ENCODE data around the gene PCSK2. TPM values are rescaled to one million over a fixed set of nuclear protein-coding genes. Genes with fewer than 3 reads are reported as not detected.
A peak's percentile ranks its signal among the peaks of the same experiment; 100 is the strongest.

PCSK2 gene
- total and polyA plus RNA-seq, 2 experiments from 2014 or later: 1.3 to 3.8 TPM

DNA sequence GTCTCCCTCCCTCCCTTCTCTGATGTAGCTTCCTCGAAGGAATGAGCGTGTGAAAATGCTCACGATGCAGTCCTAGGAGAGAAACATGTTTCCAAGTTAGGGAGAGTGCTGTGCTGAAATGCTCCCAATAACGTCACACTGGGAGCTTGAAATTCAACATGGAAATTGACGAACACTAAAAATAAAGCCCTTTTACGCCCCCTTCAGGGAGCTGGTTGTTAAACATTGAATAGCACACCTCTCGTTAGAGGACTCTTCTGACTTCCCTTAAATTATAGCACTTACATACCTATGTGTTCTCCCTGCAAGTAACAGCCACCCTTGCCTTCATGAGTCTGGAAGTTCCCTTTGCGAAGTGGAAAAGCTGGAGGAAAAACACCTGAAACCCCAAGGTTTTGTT, 215.7 kb downstream of the PCSK2 start:
- no peaks in the 10 kb centered on the region for H3K27me3 ChIP-seq
- H3K4me1 ChIP-seq (ENCODE audit: insufficient read depth): peaks cover 8% of the 10 kb centered on the region
- H2AFZ ChIP-seq: no peak overlapping the region
- no peaks in the 10 kb centered on the region for H3K79me2 ChIP-seq
- no peak overlapping the region for H3K27ac ChIP-seq
- 39% methylated on average over 8 of the region's 8 CpGs for WGBS (ENCODE audit: low lambda C conversion rate, missing lambda C conversion rate)
- no peak for DNase-seq (ENCODE audit: low spot score)
- TF ChIP-seq, protein P1, sequence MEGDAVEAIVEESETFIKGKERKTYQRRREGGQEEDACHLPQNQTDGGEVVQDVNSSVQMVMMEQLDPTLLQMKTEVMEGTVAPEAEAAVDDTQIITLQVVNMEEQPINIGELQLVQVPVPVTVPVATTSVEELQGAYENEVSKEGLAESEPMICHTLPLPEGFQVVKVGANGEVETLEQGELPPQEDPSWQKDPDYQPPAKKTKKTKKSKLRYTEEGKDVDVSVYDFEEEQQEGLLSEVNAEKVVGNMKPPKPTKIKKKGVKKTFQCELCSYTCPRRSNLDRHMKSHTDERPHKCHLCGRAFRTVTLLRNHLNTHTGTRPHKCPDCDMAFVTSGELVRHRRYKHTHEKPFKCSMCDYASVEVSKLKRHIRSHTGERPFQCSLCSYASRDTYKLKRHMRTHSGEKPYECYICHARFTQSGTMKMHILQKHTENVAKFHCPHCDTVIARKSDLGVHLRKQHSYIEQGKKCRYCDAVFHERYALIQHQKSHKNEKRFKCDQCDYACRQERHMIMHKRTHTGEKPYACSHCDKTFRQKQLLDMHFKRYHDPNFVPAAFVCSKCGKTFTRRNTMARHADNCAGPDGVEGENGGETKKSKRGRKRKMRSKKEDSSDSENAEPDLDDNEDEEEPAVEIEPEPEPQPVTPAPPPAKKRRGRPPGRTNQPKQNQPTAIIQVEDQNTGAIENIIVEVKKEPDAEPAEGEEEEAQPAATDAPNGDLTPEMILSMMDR (IDR thresholded peaks at IDR 0.05; ENCODE audit: poor library complexity): peak; percentile 14
- TF ChIP-seq EZH2 (IDR thresholded peaks at IDR 0.05; ENCODE audit: borderline replicate concordance): no peak
- H3K4me3 ChIP-seq: no peak overlapping the region
- no peaks in the 10 kb centered on the region for H3K9me3 ChIP-seq (ENCODE audit: low read depth)
- no peaks in the 10 kb centered on the region for H3K36me3 ChIP-seq (replicated peaks; ENCODE audit: insufficient read depth, low read depth)
- no peaks in the 10 kb centered on the region for H3K9me2 ChIP-seq (replicated peaks; ENCODE audit: insufficient read depth)
- no peaks in the 10 kb centered on the region for H4K20me1 ChIP-seq (ENCODE audit: insufficient read depth, poor library complexity, severe bottlenecking)
- H3K4me2 ChIP-seq: no peak overlapping the region

DNA sequence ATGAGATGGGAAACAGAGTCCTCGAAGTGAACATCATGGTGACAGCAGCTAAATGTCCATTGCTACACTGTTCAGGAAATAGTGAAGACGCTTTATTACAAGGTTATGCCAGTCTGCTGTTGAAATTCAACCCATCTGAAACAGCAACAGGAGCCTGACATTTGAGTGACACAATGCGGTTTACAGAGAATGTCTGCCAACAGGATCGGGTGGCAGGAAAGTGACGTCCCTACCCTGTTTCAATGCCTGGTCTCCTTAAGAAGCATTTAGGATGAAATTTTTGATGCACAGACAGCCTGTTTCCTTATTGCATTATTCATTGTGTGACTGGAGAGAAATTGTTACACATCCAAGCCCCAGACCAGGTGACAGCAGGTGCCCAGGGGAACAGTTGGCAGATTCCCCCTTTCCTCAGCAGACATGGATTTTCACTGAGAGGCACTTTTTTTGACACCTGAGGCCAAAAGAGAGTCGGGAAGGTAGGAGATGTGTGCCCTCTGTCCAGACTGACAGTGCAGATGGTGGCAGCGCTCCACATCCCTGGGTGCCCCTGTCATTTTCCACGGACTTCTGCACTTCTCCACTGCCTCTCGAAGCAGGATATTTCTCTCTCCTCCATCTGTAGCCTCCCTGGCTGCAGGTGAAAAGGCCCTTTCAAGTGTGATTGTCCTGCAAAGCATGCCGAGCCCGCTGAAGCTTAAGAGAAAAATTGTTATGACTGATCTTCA, 216.5 kb downstream of the PCSK2 start:
- H3K36me3 ChIP-seq (replicated peaks; ENCODE audit: insufficient read depth, low read depth): no peaks in the 10 kb centered on the region
- H3K27ac ChIP-seq: peak overlapping the region; percentile 59
- H3K79me2 ChIP-seq: no peaks in the 10 kb centered on the region
- 72% methylated on average over 11 of the region's 11 CpGs for WGBS (ENCODE audit: low lambda C conversion rate, missing lambda C conversion rate)
- H2AFZ ChIP-seq: no peak overlapping the region
- H4K20me1 ChIP-seq (ENCODE audit: insufficient read depth, poor library complexity, severe bottlenecking): no peaks in the 10 kb centered on the region
- no peaks in the 10 kb centered on the region for H3K9me2 ChIP-seq (replicated peaks; ENCODE audit: insufficient read depth)
- no peak for TF ChIP-seq EZH2 (IDR thresholded peaks at IDR 0.05; ENCODE audit: borderline replicate concordance)
- TF ChIP-seq EZH2phosphoT487 (IDR thresholded peaks at IDR 0.05; ENCODE audit: low read depth, severe bottlenecking, unreplicated experiment): no peak
- TF ChIP-seq, protein P1 (IDR thresholded peaks at IDR 0.05; ENCODE audit: poor library complexity): no peak
- no peak overlapping the region for H3K4me3 ChIP-seq
- H3K27me3 ChIP-seq: no peaks in the 10 kb centered on the region
- DNase-seq (ENCODE audit: low spot score): no peak
- peak overlapping the region; percentile 56 for H3K4me2 ChIP-seq
- peaks cover 8% of the 10 kb centered on the region for H3K4me1 ChIP-seq (ENCODE audit: insufficient read depth)
- no peaks in the 10 kb centered on the region for H3K9me3 ChIP-seq (ENCODE audit: low read depth)

DNA sequence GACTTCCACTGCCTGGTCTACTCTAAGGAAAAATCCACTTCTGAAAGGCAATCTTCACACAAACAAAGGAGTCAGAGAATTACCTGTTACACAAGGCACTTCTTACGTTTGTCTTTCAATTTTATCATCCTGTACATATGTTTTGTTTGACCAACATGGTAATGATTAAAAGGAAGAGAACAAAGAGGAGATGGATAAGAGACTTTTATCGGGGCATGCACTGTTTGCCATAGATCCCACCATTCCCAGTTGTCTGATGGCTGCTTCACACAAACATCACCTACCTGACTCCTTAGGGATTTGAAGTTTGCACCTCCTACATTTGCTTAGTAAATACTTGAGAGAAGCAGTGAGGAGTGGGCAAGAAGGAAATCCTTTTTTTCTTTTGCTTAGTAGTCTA, 217.3 kb downstream of the PCSK2 start:
- peak overlapping the region; percentile 59 for H3K27ac ChIP-seq
- DNase-seq (ENCODE audit: low spot score): no peak
- H4K20me1 ChIP-seq (ENCODE audit: insufficient read depth, poor library complexity, severe bottlenecking): no peaks in the 10 kb centered on the region
- no peaks in the 10 kb centered on the region for H3K36me3 ChIP-seq (replicated peaks; ENCODE audit: insufficient read depth, low read depth)
- H3K4me3 ChIP-seq: no peak overlapping the region
- WGBS (ENCODE audit: low lambda C conversion rate, missing lambda C conversion rate): 25% methylated on average over 2 of the region's 2 CpGs
- H3K9me2 ChIP-seq (replicated peaks; ENCODE audit: insufficient read depth): no peaks in the 10 kb centered on the region
- no peaks in the 10 kb centered on the region for H3K27me3 ChIP-seq
- peaks cover 8% of the 10 kb centered on the region for H3K4me1 ChIP-seq (ENCODE audit: insufficient read depth)
- no peaks in the 10 kb centered on the region for H3K9me3 ChIP-seq (ENCODE audit: low read depth)
- no peaks in the 10 kb centered on the region for H3K79me2 ChIP-seq
- no peak overlapping the region for H2AFZ ChIP-seq
- H3K4me2 ChIP-seq: peak overlapping the region; percentile 56
- TF ChIP-seq, protein P1 (IDR thresholded peaks at IDR 0.05; ENCODE audit: poor library complexity): no peak
- TF ChIP-seq EZH2phosphoT487 (IDR thresholded peaks at IDR 0.05; ENCODE audit: low read depth, severe bottlenecking, unreplicated experiment): no peak
- TF ChIP-seq EZH2 (IDR thresholded peaks at IDR 0.05; ENCODE audit: borderline replicate concordance): no peak
